ENCODE measurements around the gene SNRNP40.
"Not testable (repeated sequence)": the region's sequence is repeated elsewhere in the genome, so short reads cannot be mapped to it uniquely, and the experiment has no call there.

- TF ChIP-seq, protein P1, sequence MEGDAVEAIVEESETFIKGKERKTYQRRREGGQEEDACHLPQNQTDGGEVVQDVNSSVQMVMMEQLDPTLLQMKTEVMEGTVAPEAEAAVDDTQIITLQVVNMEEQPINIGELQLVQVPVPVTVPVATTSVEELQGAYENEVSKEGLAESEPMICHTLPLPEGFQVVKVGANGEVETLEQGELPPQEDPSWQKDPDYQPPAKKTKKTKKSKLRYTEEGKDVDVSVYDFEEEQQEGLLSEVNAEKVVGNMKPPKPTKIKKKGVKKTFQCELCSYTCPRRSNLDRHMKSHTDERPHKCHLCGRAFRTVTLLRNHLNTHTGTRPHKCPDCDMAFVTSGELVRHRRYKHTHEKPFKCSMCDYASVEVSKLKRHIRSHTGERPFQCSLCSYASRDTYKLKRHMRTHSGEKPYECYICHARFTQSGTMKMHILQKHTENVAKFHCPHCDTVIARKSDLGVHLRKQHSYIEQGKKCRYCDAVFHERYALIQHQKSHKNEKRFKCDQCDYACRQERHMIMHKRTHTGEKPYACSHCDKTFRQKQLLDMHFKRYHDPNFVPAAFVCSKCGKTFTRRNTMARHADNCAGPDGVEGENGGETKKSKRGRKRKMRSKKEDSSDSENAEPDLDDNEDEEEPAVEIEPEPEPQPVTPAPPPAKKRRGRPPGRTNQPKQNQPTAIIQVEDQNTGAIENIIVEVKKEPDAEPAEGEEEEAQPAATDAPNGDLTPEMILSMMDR (IDR thresholded peaks at IDR 0.05), result not testable (repeated sequence)
- TF ChIP-seq POLR2A (IDR thresholded peaks at IDR 0.05), result not testable (repeated sequence)
Measured at GRCh38 chr1:31287791-31288190, 8.8 kb downstream of the SNRNP40 start.
